GM21786 (cell line): ENCODE measurements around the gene DEXI.

Experiments used
- ATAC-seq: cut with Tn5 transposase; IDR thresholded peaks from one replicate; pipeline ENCODE4 v1.9.1; 2021; ENCODE audit not compliant: unreplicated experiment

Gene DEXI

GRCh38 chr16:10942352-10943063, at the start of gene DEXI:
DEXI (minus strand) TSS chr16:10942468; CDS start chr16:10942005, 463 bp downstream.
- ATAC-seq, result peak; percentile 49

DNA sequence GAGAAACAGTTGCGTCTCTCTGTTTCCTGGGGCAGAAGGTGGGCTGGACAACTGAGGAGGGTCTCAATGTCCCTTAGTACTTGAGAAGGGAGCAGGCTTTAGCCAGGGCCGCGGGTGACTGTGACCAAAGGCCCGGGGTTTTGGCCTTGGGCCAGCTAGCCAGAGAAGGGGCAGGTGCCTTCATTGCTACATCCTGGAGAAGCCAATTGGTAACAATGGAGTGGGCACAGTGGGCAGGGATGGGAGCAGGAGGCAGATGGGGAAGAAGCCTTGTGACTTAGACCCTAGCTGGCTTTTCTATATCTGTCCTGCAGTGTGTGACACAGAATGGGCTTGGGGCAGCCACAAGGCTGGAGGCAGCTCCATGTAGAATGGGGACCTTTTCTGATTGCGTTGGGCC, 48.1 kb upstream of the DEXI start:
- no peak for ATAC-seq

- no peak for ATAC-seq
Measured at GRCh38 chr16:10989559-10989958, 47.3 kb upstream of the DEXI start.

DNA sequence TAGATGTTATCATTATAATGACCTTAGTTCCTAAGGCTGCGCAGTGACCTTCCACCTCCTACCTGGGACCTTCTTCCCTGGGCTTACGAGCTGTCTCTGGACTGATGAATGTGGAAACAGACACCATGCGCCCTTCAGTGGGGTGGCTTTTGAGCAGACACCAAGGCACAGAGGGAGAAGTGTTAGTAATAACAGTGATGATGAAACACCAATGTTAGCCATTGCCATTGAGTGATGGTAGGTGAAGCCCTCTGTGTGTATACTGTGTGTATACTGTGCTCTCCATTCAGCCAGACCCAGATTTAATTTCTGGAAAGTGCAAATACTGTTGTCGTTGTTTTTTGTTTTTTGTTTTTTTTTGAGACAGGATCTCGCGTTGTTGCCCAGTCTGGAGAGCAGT, 46.6 kb upstream of the DEXI start:
- no peak for ATAC-seq

DNA sequence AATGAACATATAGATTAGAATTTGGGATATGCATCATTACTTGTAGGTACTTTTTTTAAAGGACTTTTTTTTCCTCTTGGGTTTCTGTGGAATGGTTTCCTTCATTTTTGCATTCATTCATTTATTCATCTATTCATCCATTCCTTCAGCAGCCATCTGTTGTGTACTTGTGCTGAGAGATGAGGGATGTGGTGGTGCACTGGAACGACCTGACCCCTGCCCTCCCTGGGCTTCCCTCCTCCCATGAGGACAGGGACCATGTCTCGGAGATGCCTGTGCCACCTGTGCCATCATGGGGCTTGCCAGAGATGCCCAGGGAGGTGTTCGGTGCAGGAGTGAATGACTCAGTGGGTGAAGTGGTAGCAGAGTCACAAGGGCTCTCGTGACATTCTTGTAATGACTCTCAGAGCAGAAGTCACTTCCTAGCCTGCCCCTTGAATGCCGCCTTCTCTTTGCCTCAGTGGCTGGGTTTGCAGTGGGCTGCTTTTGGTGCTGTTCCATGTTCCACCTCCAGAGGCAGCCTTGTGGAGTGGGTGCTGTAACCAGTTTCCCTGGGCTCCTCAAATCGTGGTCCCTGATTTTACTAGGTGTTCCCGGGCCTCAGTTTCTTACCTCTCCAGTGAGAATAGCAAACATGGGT, 46.0 kb upstream of the DEXI start:
- ATAC-seq, result no peak

DNA sequence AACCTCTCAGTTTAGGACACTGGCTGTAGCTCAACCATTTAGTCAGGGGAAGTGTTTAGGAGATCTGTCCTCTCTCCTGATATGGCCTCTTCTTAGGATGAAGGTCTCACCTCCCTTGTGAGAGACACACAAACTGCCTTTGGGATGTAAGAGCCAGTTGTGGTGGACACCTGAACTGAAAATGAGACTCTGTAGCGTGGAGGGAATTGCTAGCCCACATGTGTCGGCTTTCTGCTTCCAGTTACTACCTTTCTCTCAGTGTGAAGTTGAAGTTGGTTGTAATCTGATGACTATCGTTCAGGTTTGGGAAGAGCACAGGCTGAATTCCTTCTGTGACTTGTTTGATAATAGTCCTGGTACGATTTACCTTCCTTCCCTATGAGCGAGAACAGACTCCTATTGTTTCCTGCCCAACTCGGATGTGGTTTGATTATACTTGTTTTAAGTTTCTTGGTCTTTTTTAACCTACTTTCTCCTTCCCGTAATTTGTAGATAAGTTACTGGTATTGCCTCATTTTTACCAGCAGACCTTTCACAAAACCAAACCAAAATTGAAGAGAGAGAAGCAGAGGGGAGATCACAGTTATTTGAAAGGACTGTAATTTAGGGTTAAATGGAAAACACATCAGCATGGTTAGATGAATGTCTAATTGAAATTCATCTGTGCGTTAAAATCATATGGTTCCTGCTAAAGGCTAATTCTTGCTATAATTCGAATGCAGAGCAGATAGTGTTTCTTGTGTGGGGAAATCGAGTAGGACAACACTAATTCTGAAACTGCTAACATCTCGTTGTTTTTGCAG, 45.3 kb upstream of the DEXI start:
- ATAC-seq, result no peak

DNA sequence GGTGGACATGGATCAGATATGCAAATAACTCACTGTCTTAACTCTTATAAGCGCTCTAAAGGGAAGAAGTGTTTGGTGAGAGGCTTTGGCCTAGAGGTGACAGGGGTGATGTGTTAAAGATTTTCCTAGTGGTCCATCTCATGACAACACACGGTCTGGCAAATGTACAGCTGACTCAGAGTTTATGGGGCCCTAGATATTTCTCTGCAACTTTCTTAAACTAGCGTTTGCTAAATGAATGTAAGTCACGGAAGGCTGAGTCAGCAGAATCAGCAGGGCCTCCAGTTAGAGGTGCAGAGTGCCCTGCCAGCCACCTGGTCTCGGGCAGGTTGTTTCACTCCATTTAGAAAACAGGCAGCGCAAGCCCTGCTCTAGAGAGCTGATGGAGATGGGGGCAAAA, 42.2 kb upstream of the DEXI start:
- ATAC-seq, result no peak

DNA sequence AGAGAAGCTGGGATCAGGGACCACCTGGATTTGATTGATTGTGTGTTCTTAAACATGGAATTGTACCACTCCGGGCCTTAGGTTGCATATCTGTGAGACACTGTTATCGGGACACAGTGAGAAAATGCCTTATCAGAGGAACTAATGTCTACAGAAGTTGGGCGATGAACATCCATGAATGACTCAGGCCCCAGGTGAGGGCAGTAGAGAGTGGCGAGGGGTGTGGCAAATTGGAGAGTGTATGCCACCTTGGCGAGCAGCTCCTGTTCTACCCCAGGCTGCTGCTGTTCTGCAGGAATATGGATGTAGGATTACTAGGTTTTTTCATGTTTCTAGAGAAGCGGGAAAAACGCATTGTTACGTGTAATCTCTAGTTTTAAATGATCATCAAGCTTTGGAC, 40.9 kb upstream of the DEXI start:
- no peak for ATAC-seq

DNA sequence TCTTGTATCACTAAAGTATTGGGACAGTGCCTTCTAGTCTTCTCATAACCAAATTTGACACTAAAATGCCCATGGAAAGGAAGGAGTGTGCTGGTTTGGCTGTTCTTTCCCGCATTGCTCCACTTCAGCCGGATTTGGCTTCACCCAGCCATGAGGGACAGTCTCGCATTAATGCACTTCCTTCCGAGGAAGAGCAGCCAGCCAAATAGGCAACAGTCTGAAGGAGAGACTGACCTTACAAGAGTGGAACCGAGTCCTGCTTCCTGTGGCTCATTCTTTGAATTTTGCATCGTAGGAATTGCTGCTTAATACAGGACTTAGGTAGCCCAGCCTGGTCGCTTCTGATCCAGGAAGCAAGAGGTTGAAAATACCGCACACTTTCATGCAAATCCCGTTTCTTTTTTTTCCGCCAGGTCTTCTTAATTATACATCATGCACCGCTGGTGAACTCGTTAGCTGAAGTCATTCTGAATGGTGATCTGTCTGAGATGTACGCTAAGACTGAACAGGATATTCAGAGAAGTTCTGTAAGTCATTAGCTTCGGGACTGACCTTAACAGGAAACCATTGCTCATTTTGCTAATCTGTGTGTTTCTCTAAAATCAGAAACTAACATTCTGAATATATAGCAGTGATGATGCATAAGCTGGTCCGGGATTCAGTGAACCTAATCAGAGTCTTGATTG, 40.3 kb upstream of the DEXI start:
- ATAC-seq, result no peak

GRCh38 chr16:10981697-10982216, 39.5 kb upstream of the DEXI start:
- peak; percentile 76 for ATAC-seq

DNA sequence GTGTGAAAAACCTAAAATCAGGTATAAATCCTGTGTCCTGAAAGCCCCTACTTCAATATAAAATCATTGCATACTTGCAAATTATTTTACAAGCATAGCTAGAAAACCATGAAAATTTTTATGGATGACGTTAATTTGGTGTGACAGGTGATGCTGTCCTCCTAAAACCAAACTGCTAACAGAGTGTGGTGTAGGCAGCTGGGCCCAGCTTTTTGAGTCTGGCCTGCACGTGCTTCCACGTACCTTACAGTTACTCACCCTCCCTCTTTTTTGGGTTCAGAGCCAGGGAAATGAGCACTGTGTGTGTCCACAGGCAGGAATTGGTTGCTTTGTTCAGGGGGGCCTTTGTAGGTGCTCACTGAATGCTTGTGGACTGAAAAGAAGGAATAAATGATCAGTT, 38.5 kb upstream of the DEXI start:
- no peak for ATAC-seq

DNA sequence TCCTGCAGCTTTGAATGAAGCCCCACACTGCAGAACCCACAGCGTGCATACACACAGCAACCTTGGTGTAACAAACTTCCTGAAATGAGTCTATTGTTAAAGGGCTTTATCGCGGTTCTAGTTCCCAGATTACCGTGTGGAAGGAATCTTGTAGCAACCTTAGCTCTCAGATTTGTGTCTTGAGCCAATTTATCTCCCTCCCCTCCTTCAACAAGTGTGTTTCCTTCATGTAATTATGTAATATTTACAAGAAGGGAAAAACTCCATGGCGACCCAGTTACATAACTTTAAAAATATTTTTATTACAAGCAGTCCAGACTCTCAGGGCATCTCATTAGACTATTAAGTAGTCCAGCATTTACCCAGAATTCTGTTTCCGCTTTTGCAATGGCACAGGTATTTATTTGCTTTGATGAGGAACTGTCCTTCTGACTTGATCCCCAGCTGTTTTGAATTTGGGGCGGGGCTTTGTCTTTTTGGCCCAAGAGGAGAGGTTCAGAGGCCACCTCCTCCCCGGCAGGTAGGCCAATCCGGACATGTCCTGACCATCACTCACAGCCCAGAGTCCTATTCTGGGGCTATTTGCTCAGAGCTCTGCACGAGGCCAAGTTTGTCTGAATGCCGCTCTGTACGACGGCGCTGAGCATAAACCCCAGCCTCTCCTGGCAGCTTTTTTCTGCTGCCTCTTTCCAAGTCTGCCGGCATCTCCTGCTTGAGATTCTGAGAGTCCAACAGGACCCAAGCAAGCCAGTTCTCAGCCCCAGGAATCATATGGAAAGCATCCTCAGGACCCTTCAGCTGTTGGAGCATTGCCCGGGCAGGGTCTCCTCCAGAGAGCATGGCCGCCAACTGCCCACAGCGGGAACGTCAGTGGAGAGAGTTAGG, 37.7 kb upstream of the DEXI start:
- no peak for ATAC-seq

GRCh38 chr16:10978871-10979446, 36.7 kb upstream of the DEXI start:
- no peak for ATAC-seq

DNA sequence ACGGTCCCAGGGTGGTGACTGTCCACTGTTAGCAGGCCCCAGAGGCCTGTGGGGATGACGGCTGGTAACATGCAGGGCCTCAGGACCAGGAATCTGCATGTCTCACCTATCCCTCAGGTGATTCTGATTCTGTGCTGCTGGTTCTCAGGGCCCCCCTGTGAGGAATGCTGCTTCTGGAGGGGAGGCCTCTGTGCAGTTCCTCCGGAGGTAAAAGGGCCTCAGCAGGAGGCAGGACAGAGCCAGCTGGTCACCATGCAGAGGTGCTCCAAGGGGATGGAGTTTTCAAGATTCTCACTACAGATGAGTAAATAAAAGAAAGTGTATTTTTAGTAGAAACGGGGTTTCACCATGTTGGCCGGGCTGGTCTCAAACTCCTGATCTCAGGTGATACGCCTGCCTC, 35.9 kb upstream of the DEXI start:
- no peak for ATAC-seq

DNA sequence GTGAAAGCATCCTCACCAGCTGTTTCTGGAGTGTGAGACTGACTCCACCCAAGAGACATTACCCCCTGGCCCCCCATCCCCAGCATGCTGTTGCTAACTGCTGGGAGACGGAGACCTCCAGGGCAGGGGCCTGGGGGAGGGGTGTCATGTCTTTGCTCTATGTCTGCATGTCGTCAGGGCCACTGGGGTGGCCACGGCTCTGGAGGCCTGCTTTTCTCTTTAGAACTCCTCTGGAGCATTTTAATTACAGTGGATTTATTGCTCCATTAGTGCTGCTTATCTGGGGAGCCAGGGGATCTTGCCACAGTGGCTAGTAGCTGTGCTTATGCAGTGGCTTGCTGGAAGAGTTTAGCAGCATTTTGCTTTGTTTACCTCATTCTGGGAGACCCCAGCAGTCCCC, 34.4 kb upstream of the DEXI start:
- ATAC-seq, result no peak

DNA sequence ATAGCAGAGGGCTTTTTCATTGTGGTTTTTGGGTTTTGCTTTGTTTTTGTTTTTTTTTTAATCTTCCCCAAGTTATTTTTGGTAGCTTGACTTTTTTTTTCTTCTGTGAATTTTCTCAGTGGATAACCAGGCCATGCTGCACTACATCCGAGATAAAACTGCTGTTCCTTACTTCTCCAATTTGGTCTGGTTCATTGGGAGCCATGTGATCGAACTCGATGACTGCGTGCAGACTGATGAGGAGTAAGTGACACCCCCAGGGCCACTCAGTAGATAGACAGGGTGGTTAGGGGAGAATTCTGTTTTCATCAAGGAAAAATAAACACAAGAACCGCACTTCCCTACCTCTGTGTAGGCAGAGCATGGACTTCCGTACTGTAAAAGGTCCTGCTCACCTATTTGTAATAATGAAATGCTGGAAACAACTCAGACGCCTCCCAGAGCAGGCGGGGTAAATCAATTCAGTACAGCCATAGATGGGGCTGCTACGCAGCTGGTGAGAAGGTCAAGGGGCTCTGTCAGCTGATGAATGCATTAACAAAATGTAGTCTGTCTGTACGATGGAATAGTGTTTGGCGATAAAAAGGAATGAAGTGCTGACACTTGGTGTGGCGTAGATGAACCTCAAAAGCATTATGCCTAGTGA, 30.7 kb upstream of the DEXI start:
- no peak for ATAC-seq

- no peak for ATAC-seq
Measured at GRCh38 chr16:10972108-10972818, 30.0 kb upstream of the DEXI start.

- no peak for ATAC-seq
Measured at GRCh38 chr16:10971560-10971961, 29.3 kb upstream of the DEXI start.

DNA sequence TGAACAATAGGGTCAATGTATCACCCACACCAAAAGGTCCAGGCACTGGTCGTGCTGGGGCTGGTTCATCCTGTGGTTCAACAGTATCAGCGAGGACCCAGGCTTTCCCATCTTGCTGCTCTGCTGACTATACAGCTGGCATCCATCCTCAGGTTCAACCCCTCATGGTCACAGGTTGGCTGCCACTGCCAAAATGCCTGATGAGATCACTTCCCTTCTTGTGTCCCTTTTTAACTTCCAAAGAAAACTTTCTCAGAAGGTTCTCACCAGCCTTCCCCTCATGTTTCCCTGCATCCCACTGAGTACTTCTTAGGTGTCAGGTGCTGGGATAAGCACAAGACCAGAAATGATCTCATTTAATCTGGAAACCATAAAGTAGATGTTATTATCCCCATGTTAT, 27.8 kb upstream of the DEXI start:
- ATAC-seq, result no peak
